Liver (tissue), 3 donors: Measurements from ENCODE around the gene KRTAP3-3.

Experiments used
- GABPA ChIP-seq, 2 donors: IDR thresholded peaks in 1 of 2; conservative IDR thresholded peaks in 1 of 2; 2 replicates each; pipeline ENCODE4 v1.6.1; 2016; ENCODE audit warnings: antibody characterized with exemption in 2 of 2, mild to moderate bottlenecking in 1 of 2, moderate library complexity in 1 of 2
- JUND ChIP-seq, 2 donors: IDR thresholded peaks; 2 replicates each; pipeline ENCODE4 v1.6.1; 2016; ENCODE audit warnings: antibody characterized with exemption in 2 of 2
- YY1 ChIP-seq: IDR thresholded peaks from 2 replicates; pipeline ENCODE4 v1.6.1; 2016; ENCODE audit warnings: antibody characterized with exemption, mild to moderate bottlenecking
- TF ChIP-seq, protein P1 (sequence below): fragments of 150-350 bp; IDR thresholded peaks from 2 replicates; pipeline ENCODE4 v1.5.1; 2017; ENCODE audit warnings: improper control_type of control experiment, low read depth, low read length; ENCODE audit not compliant: missing input control
- TF ChIP-seq, protein P2 (sequence below): IDR thresholded peaks from 2 replicates; pipeline ENCODE4 v1.6.1; 2016; ENCODE audit warnings: antibody characterized with exemption
- TF ChIP-seq, protein P3 (sequence below): IDR thresholded peaks from 2 replicates; pipeline ENCODE4 v1.6.1; 2016; ENCODE audit warnings: antibody characterized with exemption, mild to moderate bottlenecking
- donor health status: healthy.
- donor health status: healthy.

DNA sequence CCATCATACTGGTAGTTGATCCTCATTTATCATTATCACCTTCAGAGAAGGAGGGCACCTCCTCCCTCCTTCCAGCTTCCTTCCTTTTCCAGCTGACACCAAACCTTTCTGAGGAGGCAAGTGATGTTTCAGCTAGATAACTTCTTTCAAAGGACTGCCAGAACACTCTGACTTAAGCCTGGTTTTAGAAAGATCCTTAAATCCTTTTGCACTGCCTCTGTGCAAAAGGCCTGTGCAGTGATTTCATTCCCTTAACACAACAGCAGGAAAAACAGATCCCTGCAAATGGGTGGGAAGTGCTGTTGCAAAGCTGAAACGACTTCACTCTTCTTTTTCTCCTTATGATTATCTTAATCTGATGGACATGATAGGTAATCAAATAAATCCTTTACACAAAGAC, 49.4 kb downstream of the KRTAP3-3 start:
- TF ChIP-seq, protein P1, sequence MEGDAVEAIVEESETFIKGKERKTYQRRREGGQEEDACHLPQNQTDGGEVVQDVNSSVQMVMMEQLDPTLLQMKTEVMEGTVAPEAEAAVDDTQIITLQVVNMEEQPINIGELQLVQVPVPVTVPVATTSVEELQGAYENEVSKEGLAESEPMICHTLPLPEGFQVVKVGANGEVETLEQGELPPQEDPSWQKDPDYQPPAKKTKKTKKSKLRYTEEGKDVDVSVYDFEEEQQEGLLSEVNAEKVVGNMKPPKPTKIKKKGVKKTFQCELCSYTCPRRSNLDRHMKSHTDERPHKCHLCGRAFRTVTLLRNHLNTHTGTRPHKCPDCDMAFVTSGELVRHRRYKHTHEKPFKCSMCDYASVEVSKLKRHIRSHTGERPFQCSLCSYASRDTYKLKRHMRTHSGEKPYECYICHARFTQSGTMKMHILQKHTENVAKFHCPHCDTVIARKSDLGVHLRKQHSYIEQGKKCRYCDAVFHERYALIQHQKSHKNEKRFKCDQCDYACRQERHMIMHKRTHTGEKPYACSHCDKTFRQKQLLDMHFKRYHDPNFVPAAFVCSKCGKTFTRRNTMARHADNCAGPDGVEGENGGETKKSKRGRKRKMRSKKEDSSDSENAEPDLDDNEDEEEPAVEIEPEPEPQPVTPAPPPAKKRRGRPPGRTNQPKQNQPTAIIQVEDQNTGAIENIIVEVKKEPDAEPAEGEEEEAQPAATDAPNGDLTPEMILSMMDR: no peak
- TF ChIP-seq JUND (IDR thresholded peaks at IDR 0.05) (no peak), GABPA (IDR thresholded peaks at IDR 0.05 in 1 of 2, conservative IDR thresholded peaks at IDR 0.05 in 1 of 2) (no peak), YY1 (no peak)
- TF ChIP-seq, protein P2, sequence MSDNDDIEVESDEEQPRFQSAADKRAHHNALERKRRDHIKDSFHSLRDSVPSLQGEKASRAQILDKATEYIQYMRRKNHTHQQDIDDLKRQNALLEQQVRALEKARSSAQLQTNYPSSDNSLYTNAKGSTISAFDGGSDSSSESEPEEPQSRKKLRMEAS: no peak
- TF ChIP-seq, protein P3, sequence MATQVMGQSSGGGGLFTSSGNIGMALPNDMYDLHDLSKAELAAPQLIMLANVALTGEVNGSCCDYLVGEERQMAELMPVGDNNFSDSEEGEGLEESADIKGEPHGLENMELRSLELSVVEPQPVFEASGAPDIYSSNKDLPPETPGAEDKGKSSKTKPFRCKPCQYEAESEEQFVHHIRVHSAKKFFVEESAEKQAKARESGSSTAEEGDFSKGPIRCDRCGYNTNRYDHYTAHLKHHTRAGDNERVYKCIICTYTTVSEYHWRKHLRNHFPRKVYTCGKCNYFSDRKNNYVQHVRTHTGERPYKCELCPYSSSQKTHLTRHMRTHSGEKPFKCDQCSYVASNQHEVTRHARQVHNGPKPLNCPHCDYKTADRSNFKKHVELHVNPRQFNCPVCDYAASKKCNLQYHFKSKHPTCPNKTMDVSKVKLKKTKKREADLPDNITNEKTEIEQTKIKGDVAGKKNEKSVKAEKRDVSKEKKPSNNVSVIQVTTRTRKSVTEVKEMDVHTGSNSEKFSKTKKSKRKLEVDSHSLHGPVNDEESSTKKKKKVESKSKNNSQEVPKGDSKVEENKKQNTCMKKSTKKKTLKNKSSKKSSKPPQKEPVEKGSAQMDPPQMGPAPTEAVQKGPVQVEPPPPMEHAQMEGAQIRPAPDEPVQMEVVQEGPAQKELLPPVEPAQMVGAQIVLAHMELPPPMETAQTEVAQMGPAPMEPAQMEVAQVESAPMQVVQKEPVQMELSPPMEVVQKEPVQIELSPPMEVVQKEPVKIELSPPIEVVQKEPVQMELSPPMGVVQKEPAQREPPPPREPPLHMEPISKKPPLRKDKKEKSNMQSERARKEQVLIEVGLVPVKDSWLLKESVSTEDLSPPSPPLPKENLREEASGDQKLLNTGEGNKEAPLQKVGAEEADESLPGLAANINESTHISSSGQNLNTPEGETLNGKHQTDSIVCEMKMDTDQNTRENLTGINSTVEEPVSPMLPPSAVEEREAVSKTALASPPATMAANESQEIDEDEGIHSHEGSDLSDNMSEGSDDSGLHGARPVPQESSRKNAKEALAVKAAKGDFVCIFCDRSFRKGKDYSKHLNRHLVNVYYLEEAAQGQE: no peak
